ENCODE data around the gene LIMCH1.

LIMCH1 gene

DNA sequence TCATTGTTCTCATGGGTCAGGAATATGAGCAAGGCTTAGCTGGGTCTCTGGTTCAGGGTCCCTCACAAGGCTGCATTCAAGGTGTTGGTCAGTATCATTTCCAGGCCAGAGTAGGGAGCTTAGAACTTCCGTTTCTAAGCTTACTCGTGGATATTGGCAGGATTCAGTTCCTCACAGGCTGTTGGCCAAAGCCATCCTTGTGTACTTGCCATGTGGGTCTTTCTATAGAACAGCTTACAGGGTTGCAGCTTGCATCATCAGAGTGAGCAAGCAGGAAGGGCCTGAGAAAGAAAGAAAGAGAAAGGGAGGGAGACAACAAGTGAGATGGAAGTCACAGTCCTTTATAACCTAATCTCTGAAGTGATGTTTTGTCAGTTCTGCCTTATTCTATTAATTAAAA, 5.1 kb upstream of the LIMCH1 start:
- DNase-seq: no peak

DNA sequence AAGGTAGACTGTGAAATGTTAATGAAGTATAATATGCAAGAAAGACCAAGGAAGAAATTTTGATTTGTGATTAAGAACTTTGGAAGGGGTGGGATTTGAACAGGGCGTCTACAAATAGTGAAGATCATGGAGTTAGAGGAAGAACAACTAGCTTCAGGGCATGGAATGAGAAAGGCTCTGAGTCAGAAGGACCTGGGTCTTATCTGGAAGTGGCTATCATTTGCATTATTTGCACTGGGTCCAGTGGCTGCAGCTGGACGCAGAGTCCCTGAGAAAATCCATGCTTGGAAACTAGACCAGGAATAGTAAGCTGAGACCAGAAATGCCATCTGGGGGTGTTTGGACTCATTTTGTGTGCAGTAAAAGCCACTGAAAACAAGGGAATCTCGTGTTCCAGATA, 4.3 kb upstream of the LIMCH1 start:
- no peak for DNase-seq

DNA sequence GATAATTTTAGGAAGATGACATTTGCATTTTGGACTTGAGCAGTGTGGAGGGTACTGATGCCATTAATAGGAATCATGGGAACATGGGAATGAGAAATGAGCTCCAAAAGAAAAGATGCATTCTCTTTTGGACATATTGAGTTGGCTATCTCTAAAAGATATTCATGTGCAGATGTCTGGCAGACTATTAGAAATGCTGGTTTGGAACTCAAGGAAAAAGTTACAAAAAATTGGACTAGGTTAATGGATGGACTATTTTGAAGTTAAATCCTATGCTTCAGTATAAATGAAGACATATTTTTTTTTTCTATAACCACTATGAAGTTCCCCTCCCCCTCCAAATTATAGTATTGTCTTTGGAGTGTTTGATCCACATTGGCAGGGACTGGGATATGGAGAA, 3.6 kb upstream of the LIMCH1 start:
- no peak for DNase-seq

DNA sequence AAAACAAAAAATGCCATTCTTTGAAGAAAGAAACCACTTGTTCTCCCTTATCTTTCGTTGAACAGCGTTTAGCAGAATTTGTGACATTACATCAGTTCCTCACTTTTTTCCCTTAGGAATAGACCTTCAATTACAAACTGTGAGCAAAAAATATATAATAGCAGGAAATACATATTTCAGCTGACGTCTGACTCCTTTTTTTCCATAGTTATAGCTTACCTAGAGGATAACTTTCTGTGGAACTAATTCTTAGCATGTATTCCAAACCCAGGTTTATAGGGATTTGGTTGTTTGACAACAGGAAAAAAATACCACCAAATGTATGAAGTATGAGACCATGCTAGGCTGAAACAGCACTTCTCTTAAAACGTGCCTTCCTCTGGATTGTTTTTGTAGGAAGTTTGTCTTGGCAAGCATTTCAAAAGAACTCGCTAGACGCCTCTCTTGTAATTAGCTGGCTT, 2.0 kb upstream of the LIMCH1 start:
- DNase-seq: no peak

DNA sequence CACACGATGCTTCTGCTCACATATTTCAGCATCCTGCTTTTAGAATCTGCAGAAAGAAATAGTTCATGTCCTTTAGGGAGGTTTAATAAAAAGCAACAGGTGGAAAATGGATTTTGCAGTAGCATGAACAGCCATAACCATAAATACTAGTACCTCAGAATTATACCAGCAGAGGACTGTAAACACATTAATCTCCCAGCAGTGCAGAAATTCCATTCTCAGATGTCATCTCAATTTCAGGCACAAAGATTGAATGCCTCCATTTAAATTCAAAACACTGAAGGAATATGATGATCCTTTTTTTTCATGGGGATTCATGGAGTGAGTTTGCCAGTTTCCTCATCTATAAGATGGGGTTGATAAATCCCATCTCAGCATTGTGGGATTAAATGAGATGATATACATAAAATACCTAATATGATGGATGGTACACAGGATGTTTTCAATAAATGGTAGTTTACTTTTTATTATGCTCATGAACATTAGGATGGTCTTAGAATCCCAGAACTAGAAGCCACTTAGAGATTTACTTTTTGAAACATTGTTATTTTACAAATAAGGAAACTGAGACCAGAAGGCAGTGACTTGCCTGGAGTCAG, 566 bp upstream of the LIMCH1 start:
- DNase-seq: no peak

DNA sequence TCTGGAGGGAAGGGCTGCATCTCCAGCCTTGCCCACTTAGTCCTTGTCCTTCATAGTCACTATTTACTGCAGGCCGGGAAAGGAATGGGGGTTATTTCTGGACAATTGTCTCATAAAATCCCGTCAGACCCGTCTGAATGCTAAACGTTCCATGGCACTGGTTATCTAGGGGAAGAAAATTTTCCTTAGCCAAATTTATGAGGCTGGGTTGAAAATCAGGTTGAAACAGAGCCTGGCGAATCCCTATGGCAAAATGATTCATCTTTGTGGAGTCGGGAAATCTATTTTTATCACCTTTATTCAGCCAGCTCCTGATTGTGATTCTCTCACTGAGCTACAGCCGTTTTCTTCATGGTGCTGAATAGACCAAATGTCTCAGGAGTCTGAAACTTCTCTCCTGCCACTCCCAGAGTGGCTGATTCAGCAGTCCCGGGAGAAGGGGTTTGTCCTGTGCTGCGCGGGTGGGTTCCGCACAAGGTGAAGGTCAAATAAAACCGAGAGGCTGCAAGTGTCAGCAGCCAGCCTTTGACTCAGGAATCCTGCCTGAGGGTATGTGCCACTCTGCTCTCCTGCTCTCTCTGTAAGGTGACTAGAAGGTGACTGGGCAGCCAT, 1.0 kb downstream of the LIMCH1 start:
- no peak for DNase-seq

DNA sequence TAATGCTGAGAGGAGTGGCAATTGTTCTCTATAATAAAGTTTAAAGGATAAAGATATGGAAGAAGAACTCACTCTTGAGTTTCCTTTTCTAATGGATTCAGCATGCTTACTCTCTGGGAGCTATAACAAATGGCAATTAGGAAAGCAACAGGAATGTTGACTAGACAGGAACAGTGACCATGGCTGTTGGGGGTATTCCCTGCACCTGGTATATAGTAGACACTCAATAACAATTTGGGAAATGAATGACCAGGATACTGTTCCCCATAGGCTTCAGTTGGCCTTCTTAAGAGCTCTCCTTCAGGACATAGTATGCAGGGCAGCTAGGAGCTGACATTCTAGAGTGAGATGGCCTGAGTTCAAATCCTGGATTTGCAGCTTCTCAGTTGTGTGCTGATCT, 1.8 kb downstream of the LIMCH1 start:
- DNase-seq: no peak

DNA sequence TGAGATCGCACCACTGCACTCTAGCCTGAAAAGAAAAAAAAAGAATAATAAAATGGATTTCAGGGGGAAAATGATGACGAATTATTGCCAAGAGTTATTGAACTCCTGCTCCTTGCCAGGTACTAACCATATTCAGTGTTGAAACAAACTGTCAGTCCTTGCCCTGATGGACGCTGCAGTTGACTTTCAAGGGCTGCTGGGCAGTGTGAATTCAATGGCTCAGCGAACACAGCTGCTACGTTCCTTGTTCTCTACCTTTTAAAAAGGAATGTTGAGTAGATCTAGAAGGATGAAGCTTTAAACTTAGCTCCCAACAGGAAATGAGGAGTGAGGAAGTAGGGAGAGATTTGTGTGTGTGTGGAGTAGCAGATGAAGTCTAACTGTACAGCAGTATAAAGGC, 2.7 kb downstream of the LIMCH1 start:
- DNase-seq: no peak

DNA sequence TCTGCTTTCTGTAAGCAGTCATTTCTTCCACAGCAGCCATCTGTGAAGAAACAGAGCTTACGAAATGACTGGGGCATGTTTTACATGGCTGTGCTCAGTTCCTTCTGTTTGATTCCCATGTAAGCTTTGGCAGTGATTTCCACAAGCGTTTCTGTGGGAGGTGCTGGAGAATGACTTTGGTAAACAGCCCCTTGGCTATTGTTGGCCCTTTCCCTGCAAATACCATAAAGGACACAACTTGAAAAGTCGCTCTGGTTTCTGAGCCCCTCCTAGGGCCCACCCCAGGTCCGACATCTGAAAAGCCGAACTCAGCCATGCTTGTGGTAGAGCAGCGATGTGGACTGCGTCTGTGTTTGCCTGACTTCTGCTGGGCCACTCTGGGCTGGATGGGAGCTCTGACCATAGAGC, 3.7 kb downstream of the LIMCH1 start:
- DNase-seq: no peak

DNA sequence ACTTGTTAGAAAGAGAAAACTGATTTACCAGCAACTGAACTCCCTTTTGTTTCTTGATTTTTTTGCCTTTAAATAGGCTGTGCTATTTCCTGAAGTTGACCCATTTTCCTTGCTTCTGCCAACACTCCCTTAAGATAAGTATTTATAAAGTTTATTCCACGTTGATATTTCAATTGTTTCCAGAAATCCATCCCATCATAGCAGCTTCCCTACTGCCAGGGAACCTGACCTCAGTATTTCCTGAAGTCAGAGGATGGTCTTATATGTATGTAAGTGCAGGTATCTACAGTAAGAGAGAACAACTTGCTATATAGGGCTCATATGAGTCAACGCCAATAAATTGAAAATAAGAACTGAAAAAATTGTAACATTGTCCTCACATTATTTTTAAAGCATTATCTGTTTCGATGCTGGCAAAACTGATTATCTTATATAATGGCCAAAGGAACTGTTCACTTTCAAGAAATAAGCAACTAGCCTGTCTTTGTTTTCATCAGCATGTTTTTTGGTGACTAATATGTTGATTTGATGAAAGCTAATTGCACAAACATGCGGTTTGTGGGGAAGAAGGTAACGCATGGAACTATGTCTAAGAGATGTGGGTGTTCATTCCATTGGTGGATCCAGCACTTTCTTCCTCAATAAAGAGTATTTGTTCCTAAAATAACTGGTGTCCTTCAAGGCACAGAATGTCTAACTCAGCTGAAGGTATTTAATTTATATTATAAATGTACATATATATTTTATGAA, 4.7 kb downstream of the LIMCH1 start:
- DNase-seq: no peak

DNA sequence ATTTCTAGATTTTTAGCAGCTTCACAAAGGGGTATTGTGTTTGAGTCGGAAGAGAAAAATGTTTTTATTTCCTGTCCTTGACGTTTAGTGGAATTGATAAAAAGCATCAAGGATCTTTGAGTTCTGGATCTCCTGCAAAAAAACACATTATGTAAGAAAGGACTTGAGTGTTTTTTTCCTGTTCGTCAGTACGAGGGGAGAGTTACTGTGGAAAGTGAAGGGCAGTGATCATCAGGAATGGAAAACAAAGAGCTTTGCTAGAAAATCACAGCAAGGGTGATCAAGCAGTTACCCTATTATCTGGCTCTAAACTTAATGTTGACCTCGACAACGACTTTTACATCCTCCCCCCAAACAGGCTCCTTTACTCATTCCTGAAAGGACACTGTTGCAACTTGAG, 7.3 kb downstream of the LIMCH1 start:
- no peak for DNase-seq

DNA sequence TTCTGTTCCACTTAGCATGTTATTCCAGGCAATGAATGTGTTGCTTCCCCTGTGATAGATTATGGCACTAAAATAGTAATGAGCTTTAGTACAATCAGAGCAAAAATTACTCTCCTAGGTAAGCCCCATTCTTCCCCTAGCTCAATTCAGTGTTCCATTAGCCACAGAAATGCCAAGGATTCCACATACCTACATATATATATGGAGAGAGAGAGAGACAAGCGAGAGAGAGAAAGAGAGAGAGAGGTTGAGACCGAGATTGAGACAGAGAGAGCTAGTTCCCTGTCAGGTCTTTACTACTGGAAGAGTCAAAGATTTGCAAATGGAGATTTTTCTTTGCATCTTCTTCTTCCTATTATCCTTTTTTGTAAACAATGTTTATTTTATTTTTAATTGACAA, 8.7 kb downstream of the LIMCH1 start:
- DNase-seq: no peak

DNA sequence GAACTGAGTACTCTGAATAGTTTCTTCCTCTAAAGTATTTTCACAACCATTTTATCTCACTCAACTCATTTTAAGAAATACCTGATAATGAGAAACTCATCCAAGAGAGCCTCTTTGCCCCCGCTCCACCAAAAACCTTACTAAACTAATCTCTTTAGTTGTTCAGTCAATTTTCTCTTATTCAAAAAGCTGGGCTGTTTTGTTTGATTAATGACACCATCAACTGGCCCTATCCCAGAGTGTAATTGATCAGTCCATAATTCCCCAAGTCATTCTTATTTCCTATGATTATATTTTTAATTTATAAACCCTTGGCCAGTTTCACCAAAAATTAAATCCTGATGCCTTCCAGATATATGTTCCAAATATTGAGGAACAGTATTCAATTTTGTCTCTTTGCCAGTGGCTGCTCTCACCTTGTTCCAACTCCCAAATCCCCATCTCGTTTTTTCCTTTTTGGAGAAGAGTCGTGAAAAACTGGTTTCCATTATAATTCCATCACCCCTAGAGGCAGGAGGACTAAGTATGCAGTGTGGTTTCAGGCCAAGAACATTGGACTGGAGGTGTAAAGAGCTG, 10.4 kb downstream of the LIMCH1 start:
- no peak for DNase-seq

DNA sequence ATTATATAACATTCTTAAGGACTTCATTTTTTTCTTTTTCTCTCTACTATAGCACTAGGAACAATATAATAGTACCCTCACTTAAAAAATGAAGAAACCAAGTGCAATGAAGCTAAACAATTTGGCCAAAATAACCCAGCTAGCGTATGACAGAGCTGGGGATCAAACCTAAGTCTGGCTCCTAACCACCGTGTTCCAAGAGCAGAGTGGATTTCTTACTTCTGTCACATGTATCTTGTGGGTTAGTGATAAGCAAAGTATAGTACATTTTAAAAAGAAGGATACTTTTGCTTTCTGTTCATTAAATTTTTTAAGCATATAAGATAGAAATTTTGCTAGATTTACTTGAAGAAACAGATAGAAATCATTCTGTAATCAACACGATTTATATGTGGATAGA, 11.5 kb downstream of the LIMCH1 start:
- no peak for DNase-seq

DNA sequence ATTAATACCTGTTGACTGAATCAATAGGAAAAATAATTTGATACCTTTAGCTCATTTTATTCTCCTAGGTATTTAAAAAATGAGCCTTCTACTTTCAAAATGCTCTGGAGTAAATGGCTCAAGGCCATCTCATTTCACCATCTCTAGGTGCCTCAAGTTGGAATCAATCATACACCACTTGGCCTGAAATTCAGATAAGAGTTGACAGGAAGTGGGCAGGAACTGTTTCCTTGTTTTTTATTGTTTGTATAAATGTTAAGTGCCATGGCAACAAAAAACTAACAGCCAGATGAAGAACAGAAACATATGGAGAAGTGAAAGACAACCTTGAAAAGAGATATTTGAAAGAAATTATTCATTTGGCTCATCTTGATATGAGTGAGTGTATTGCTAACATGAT, 12.4 kb downstream of the LIMCH1 start:
- DNase-seq: no peak

DNA sequence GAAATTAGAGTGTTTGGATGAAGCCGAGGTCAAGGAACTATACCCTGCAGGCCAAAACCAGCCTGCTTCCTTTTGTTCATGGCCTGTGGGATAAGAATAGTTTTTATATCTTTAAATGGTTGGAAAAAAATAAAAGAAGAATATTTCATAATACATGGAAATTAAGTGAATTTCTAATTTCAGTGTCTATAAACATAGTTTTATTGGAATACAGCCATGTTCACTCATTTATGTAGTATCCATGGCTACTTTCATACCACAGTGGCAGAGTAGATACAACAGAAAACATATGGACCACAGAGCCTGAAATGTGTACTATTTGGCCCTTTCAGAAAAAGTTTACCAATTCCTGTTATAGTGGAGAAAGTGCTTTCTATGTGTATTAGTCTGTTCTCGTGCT, 13.6 kb downstream of the LIMCH1 start:
- no peak for DNase-seq

DNA sequence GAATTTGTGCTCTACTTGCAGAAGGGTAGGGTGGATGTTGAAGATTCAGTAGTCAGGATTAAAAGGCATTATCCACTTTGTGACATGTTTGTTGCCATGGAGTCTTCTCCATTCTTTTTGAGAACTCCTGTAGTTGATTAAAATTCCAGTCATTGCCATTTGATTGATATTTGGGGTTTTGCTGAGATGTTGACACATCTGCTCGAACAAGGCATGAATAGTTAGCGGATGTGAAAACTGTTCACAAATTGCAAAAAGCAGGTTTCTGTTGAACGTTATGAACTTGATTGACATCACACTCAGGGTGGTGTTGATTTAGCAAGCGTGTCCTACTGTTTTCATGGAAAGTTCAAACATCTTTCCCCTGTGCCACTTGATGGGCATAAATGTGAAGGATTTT, 16.9 kb downstream of the LIMCH1 start:
- DNase-seq: no peak

DNA sequence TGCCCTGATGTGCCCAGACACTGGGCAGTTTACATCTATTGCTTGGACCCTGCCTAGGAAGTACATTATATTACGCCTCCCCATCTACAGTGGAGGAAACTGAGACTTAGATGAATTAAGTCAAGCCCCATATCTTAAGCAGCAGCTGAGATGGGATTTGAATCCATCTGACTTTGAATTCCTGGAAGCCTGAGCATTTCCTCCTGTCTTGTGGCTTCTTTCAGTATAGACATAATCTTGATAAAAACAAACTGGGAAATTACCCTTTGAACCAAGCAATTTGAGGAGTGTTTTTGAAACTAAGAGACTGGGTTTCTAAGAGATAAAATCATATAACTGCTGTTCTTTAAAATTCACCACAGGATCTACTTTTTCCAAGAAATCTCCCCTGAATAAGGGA, 18.6 kb downstream of the LIMCH1 start:
- no peak for DNase-seq

DNA sequence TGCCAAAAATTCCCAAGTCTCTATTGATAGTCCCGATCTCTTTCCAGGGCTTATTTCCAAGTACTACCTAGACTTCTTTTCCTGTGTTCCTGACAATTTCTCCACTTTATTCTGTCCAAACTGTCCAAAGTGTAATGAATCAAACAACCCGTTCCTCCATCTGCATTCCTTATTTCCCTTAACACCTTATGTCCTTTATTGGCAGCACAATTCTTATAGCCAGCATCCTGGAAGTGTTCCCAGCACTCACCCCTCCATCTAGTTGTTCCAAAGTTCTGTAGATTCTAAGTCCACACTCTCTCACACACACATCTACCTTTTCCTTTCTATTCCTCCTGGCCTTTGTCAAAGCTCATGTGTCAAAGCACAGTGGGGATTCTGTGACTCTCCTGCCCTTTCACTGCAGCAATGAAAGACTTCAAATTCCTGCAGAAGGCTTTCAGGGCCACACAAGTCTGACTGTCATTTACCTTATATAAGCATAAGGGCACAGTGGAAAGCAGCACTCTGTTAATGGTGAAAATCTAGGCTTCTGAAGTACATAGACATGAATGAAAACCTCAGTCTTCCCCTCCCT, 22.1 kb downstream of the LIMCH1 start:
- DNase-seq: no peak

DNA sequence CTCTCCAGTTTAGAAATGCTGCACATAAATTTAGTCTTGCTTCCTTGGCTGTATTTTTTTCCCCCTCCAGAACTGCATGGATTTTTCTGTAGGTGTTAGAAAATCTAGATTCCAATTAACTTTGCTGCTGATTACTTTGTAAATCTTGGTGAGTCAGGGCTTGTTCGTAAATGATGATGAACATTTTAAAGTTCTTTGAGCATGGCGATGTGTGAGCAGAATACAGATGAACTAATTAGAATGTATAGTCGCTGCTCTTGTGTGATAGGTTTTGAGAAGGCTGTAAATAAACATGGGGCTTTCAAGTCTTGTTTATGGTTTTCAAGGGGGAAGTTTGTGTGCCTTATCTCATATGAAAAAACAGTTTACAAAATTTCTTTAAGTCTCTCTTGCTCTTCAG, 23.3 kb downstream of the LIMCH1 start:
- no peak for DNase-seq

DNA sequence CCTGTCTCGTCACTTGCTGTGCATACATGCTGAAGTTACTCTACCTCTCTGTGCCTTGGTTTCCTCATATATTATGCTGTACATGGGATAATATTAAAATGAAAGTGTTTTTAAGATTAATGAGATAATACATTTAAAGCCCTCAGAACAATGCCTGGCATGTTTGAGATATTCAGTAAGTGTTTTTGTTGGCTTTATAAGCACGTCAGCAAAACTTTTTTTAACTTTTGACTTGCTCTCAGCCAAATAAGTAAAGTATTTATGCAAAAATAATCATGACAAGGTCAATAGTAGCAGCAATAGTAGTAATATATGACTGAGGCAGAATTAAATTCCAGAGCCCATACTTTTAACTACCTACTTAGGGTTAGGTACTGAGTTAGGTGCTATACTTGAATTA, 29.2 kb downstream of the LIMCH1 start:
- no peak for DNase-seq

DNA sequence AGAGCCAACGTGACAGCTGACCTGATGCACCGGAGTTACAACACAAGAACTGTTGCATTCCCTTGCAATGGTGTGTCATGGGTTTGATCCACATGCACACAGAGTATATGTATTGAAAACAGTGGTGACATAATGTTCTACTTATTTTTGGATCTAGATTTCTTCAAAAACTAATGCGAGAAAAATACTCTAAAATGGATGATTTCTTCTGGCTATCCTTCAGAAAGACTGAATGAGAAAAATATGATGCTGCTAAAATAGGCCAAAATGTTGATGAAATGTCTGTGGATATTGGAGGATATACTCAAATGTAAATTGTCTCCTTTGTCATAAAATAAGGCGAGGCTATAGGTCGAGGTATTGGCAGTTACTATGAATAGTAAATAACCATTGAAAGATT, 30.4 kb downstream of the LIMCH1 start:
- no peak for DNase-seq

DNA sequence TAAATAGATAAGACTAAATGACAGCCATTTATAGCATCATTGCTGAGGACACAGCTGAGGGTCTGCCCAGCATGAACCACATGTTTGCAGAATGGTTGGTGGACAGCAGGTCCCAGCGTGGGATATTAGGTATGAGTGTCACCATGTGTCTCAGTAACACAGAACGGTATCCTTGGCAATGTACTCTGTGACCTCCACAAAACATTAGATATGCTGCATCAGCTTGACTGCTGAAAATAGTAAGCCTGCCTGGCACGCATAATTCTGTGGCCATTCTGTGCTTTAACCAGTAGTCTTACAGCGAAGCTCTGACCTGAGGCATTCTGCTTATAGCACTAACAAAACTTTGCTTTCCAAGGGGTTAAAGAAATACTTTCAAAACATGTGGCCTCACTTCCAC, 32.0 kb downstream of the LIMCH1 start:
- no peak for DNase-seq

DNA sequence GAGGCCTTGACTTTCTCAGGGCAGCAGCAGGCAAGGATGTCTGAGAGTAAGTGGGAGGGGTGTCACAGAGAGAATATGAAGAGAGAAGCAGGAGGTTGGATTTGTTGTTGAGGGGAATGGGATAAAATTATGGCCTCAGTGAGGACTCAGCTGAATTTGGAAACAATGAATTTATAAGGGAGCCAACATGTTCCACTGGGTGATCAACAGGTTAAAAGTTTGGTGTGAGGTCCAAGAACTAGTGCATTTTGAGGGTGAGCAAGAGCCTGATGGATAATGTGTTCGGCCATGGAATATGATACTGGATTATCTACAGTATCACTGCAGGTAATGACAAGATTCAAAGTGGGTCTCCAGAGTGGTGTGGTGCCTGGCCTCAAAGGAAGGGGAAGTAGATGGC, 33.5 kb downstream of the LIMCH1 start:
- DNase-seq: no peak

Data from CD4-positive, alpha-beta T cell treated with Interleukin-21 for 1 hour (primary cell).